Hippocampal formation (tissue), 2 donors: ENCODE data around the gene DNAI4.
A peak's percentile ranks its signal among the peaks of the same experiment; 100 is the strongest.
"Not testable (repeated sequence)": the region's sequence is repeated elsewhere in the genome, so short reads cannot be mapped to it uniquely, and the experiment has no call there.

Experiments used
- DNase-seq, 2 donors: peaks; one replicate each; lab custom pipeline; 2025; lab: John Stamatoyannopoulos, UW

DNAI4 gene, protein sequence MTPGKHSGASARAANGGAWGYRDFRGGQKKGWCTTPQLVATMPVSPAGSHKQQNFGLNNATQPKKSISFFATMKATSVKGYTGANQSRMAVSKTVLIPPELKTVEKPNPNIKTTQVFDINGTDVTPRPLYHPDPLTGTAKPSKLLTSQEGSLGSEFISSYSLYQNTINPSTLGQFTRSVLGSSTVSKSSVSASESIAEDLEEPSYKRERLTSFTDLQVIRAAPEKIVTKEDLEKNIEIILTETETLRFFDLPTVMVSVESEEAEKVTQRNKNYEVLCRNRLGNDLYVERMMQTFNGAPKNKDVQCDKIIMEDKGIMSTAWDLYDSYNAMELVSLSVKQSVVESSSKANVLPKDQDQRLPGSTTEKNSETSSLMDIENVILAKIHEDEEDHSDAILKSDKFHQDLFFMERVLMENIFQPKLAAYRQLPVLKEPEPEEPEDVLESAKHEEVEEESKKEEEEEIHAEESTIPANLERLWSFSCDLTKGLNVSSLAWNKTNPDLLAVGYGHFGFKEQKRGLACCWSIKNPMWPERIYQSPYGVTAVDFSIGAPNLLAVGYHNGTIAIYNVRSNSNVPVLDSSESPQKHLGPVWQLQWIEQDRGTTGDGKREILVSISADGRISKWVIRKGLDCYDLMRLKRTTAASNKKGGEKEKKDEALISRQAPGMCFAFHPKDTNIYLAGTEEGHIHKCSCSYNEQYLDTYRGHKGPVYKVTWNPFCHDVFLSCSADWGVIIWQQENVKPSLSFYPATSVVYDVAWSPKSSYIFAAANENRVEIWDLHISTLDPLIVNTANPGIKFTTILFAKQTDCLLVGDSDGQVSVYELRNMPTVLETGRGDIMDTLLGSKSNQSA

GRCh38 chr1:66924756-66925557 is at the start of gene DNAI4, which contains the start of gene MIER1:
Gene DNAI4, minus strand, starts transcription at chr1:66924856. Its CDS starts 25 bp downstream, at chr1:66924831.
Gene MIER1, plus strand, starts transcription at chr1:66924990. Its CDS starts 39 bp downstream, at chr1:66925029.
- DNase-seq, result peak; percentile 95 to 97

- DNase-seq, result no peak
Observed at GRCh38 chr1:66968574-66968973, 43.9 kb upstream of the DNAI4 start.

GRCh38 chr1:66966188-66966873 is 41.7 kb upstream of the DNAI4 start:
- DNase-seq, result not testable (repeated sequence)

DNA sequence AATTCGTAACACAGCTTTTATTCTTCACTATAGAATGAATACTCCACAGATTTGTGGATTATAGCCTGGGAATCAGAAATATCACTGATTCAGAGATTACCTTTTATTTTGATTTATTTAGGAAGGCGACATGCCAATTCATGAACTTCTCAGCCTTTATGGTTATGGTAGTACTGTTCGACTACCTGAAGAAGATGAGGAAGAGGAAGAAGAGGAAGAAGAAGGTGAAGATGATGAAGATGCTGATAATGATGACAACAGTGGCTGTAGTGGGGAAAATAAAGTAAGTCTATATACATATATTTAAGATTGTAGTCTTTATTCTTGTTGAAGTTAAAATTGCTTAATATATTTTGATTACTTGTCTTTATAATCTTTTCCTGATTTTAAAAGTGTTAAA is 33.3 kb upstream of the DNAI4 start:
- DNase-seq, result no peak

DNA sequence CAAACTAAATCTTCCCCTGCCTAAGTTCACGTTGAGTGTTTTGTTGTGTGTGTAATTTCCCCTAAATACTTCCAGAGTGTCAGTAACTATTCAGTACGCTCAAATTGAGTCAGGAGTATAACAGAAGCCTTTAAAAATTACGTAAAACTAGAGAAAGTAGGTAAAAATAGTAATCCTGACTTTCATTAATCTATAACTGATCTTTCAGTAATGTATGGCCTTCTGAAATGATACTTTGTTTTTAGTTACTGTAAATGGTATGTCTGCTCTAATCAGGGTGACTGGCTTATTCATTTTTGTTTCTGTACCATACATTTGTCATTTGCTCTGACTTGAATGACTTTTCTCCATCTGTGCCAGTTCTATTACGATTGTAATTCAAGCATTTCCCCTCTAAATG is 29.6 kb upstream of the DNAI4 start:
- no peak for DNase-seq

DNA sequence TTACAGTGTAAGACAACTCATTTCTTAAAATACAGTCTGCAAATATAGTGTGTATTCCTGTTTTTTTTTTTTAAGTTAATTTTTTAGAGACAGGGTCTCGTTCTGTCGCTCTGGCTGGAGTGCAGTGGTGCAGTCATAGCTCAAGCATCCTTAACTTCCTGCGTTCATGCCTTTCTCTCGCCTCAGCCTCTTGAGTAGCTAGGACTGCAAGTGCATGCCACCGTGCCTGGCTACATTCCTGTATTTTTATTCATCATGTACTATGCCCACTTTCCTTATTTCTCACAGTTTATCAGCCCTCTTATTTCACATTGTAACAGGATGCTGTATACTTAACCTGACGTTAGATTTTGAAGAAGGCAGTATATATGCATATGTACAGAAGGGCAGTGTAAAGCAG is 26.9 kb upstream of the DNAI4 start:
- no peak for DNase-seq

- DNase-seq, result no peak
Observed at GRCh38 chr1:66947267-66947666, 22.6 kb upstream of the DNAI4 start.

- no peak for DNase-seq
Observed at GRCh38 chr1:66945316-66945715, 20.7 kb upstream of the DNAI4 start.

DNA sequence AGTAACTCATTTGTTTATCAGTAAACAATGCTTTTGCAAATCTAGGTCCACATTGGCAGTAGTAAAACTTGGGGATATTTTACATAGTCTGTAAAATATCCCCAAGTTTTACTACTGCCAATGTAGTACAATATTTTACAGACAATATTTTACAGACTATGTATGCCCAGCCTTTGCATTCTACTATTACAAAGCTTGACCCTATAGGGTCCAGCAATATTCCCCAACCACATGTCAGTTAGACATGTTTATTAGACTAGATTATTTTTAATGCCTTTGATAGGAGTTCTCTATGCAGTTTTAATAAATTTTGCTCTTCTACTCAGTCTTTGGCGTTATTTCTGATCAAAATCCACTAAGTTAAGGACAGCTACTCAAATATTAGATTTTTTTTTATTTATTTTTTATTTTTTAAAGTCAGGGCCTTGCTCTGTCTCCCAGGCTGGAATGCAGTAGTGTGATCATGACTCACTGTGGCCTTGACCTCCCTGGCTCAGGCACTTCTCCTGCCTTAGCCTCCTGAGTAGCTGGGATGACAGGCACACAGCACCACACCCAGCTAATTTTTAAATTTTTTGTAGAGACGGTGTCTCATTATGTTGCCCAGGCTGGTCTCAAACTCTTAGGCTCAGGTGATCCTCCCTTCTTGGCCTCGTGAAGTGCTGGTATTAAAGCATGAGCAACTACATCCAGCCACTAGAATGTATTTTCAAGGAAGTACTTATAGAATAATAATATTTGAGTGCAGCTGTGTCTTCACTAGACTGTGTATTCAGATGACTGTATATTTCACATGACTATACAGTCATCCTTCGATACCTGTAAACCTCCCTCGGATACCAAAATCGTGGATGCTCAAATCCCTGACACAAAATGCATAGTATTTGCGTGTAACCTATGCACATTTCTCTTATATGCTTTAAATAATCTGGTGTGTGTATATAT is 19.9 kb upstream of the DNAI4 start:
- no peak for DNase-seq

DNA sequence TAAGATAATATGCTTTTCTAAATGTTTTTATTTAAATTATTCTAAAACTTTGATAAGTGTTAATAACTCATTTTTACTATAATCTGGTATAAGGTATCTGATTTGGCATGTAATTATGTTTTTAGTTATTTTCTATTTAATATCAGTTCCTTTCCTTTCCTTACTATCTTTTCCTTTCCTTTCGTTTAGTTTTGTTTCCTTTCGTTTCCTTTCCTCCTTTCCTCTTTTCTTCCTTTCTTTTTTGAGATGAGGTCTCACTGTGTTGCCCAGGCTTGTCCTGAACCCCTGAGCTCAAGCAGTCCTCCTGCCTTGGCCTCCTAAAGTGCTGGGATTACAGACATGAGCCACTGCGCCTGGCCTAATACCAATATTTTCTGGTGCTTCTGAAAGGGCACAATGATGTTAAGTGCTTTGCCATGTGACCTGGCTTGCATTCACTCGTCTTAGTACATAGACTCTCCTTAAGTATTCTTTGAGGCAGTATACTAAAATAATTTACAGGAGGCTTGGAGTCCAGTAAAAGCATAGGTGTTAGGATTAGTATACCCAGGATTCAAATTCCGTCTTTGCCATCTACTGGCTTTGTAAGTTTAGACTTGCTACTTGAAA is 18.8 kb upstream of the DNAI4 start:
- no peak for DNase-seq

GRCh38 chr1:66940981-66941380 is 16.3 kb upstream of the DNAI4 start:
- no peak for DNase-seq

- no peak for DNase-seq
Observed at GRCh38 chr1:66938613-66939012, 14.0 kb upstream of the DNAI4 start.

DNA sequence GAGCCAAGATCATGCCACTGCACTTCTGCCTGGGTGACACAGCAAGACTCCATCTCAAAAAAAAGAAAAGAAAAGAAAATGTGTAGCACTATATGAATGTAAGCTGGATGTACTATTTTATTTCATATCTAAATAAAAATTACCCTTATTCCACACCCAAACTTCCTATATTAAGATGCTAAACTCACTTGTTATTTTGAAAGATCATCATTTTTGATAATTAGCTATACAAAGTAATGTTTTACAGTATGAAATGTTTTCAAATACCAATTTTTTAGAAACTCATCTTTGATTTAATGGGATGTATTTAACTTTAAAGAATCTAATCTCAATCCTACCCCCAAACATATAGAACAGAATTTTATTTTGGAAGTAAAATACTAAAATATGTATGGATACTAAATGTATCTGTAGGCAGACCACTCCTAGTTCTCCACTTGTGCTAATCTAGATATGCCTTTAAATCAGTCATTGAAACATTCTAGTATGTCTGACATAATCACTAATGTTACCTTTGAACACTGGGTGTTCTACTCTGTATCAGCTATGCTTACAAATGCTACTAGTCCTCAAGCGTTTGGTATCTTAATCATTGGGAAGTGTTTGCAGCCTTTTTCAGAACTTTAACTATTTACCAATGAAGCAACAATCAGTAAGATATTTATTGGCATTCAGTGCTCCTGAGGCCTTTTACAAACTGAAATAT is 13.0 kb upstream of the DNAI4 start:
- DNase-seq, result no peak

GRCh38 chr1:66933887-66934700 is 9.4 kb upstream of the DNAI4 start:
- DNase-seq, result no peak

DNA sequence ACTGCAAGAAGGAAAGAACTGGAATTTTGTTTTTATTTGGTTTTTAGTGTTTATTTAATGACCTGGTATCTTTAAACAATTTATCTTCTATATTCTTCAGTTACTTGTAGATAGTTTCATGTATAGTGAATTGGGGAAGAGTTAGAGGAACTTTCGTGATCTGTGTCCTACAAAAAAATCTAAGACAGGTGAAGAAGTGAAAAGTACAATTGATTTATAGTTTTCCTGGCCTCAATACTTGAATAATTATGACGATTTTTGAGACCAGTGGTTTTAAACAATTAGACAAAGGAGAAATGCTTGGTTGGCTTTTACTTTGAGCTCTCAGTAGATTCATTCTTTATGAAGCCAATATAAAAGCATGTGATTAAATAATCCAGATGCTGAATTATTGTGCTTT is 7.6 kb upstream of the DNAI4 start:
- no peak for DNase-seq

GRCh38 chr1:66931590-66931989 is 6.9 kb upstream of the DNAI4 start:
- no peak for DNase-seq

DNA sequence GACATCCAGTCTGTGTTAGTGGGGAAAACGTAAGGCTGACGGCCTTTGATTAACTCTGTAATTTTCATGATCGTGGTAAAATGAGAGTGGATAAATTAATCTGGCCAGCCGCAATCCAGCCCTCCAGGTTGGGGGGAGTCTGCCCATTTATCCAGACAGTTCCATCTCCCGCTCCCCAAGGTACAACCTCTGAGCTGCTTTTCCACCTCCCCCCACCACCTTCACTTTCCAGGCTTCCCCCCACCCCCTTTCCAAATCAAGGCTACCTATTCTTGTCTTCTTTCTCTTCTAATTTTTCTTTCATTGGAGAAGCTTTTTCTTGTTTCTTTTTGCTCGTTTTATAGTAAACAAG is 6.1 kb upstream of the DNAI4 start:
- no peak for DNase-seq

- peak; percentile 90 to 94 for DNase-seq
Observed at GRCh38 chr1:66929999-66930822, 5.6 kb upstream of the DNAI4 start.
